ENCODE results near the gene TIAM1.

Gene TIAM1

GRCh38 chr21:31162079-31162699 lies 181.9 kb downstream of the TIAM1 start:
- DNase-seq (ENCODE audit: low read depth, low spot score) = no peak
- no peak overlapping the region for H3K4me3 ChIP-seq (ENCODE audit: low read length)

GRCh38 chr21:31161157-31161556 lies 182.9 kb downstream of the TIAM1 start:
- no peak overlapping the region for H3K4me3 ChIP-seq (ENCODE audit: low read length)
- DNase-seq (ENCODE audit: low read depth, low spot score) = no peak

- DNase-seq (ENCODE audit: low read depth, low spot score) = no peak
- H3K4me3 ChIP-seq (ENCODE audit: low read length) = no peak overlapping the region
These were observed 184.3 kb downstream of the TIAM1 start for GRCh38 chr21:31159808-31160207.

GRCh38 chr21:31158789-31159581 lies 185.1 kb downstream of the TIAM1 start:
- no peak overlapping the region for H3K4me3 ChIP-seq (ENCODE audit: low read length)
- peak; percentile 80 for DNase-seq (ENCODE audit: low read depth, low spot score)

- H3K4me3 ChIP-seq (ENCODE audit: low read length) = no peak overlapping the region
These were observed 186.3 kb downstream of the TIAM1 start for GRCh38 chr21:31157756-31158155.

GRCh38 chr21:31156662-31157061 lies 187.4 kb downstream of the TIAM1 start:
- no peak for DNase-seq (ENCODE audit: low read depth, low spot score)
- H3K4me3 ChIP-seq (ENCODE audit: low read length) = no peak overlapping the region

More at GRCh38 chr21:31157756-31158155, 186.3 kb downstream of the TIAM1 start:
- DNase-seq (ENCODE audit: low read depth, low spot score) = no peak

- DNase-seq (ENCODE audit: low read depth, low spot score) = no peak
- H3K4me3 ChIP-seq (ENCODE audit: low read length) = no peak overlapping the region
These were observed 187.9 kb downstream of the TIAM1 start for GRCh38 chr21:31156169-31156568.

GRCh38 chr21:31151156-31152045 lies 192.7 kb downstream of the TIAM1 start:
- DNase-seq (ENCODE audit: low read depth, low spot score) = no peak
- no peak overlapping the region for H3K4me3 ChIP-seq (ENCODE audit: low read length)

GRCh38 chr21:31145274-31145673 lies 198.8 kb downstream of the TIAM1 start:
- H3K4me3 ChIP-seq (ENCODE audit: low read length) = no peak overlapping the region
- DNase-seq (ENCODE audit: low read depth, low spot score) = no peak

GRCh38 chr21:31143036-31143435 lies 201.0 kb downstream of the TIAM1 start:
- H3K4me3 ChIP-seq (ENCODE audit: low read length) = no peak overlapping the region
- DNase-seq (ENCODE audit: low read depth, low spot score) = no peak

- H3K4me3 ChIP-seq (ENCODE audit: low read length) = no peak overlapping the region
- no peak for DNase-seq (ENCODE audit: low read depth, low spot score)
These were observed 201.5 kb downstream of the TIAM1 start for GRCh38 chr21:31142600-31142999.

GRCh38 chr21:31141389-31142000 lies 202.6 kb downstream of the TIAM1 start:
- DNase-seq (ENCODE audit: low read depth, low spot score) = no peak
- H3K4me3 ChIP-seq (ENCODE audit: low read length) = no peak overlapping the region

- H3K4me3 ChIP-seq (ENCODE audit: low read length) = no peak overlapping the region
- no peak for DNase-seq (ENCODE audit: low read depth, low spot score)
These were observed 203.4 kb downstream of the TIAM1 start for GRCh38 chr21:31140676-31141075.

GRCh38 chr21:31140025-31140424 lies 204.0 kb downstream of the TIAM1 start:
- no peak for DNase-seq (ENCODE audit: low read depth, low spot score)
- no peak overlapping the region for H3K4me3 ChIP-seq (ENCODE audit: low read length)

- no peak overlapping the region for H3K4me3 ChIP-seq (ENCODE audit: low read length)
- no peak for DNase-seq (ENCODE audit: low read depth, low spot score)
These were observed 206.1 kb downstream of the TIAM1 start for GRCh38 chr21:31137960-31138359.

- DNase-seq (ENCODE audit: low read depth, low spot score) = no peak
- no peak overlapping the region for H3K4me3 ChIP-seq (ENCODE audit: low read length)
These were observed 207.2 kb downstream of the TIAM1 start for GRCh38 chr21:31136891-31137290.

GRCh38 chr21:31135531-31136184 lies 208.4 kb downstream of the TIAM1 start:
- no peak overlapping the region for H3K4me3 ChIP-seq (ENCODE audit: low read length)
- DNase-seq (ENCODE audit: low read depth, low spot score) = no peak

- peak overlapping the region; percentile 8 for H3K4me3 ChIP-seq (ENCODE audit: low read length)
- DNase-seq (ENCODE audit: low read depth, low spot score) = peak; percentile 62
These were observed 210.7 kb downstream of the TIAM1 start for GRCh38 chr21:31133243-31133830.

Data from Jurkat, Clone E6-1 (cell line).